Body of pancreas (tissue), 4 donors: ENCODE data around the gene BICD2. TPM values are rescaled to one million over a fixed set of nuclear protein-coding genes. Genes with fewer than 3 reads are reported as not detected.
A peak's percentile ranks its signal among the peaks of the same experiment; 100 is the strongest.
"Not testable (repeated sequence)": the region's sequence is repeated elsewhere in the genome, so short reads cannot be mapped to it uniquely, and the experiment has no call there.

Experiments used
- ATAC-seq: fragments of 150-250 bp; one replicate; pipeline ENCODE4 v1.9.1; 2016
- DNase-seq, 4 donors: peaks; one replicate each; pipeline ENCODE4 v3.0.0-alpha.2; 2019
- H3K27ac ChIP-seq, 4 donors: fragments of 200-600 bp; sonication (generic); 1 replicate in 3 of 4; 2 replicates in 1 of 4; pipeline versions ENCODE4 v1.5.1 to v1.6.1; 2016 to 2019; ENCODE audit warnings: mild to moderate bottlenecking in 1 of 4, mixed read lengths in 1 of 4, moderate library complexity in 1 of 4
- H3K27me3 ChIP-seq, 2 donors: fragments of 200-600 bp; sonication (generic); one replicate each; pipeline ENCODE4 v1.6.0; 2016; ENCODE audit warnings: mild to moderate bottlenecking in 1 of 2
- H3K36me3 ChIP-seq, 2 donors: fragments of 200-600 bp; sonication (generic); replicated peaks in 1 of 2; 2 replicates each; pipeline ENCODE4 v1.5.1; 2016; ENCODE audit warnings: low read depth in 2 of 2; ENCODE audit not compliant: insufficient read depth in 1 of 2
- H3K4me1 ChIP-seq: fragments of 200-600 bp; sonication (generic); one replicate; pipeline ENCODE4 v1.6.0; 2016
- H3K4me3 ChIP-seq, 2 donors: fragments of 200-600 bp; sonication (generic); 1 replicate in 1 of 2; 2 replicates in 1 of 2; pipeline ENCODE4 v1.5.1; 2016 to 2019
- H3K9me3 ChIP-seq, 3 donors: fragments of 200-600 bp; sonication (generic); 1 replicate in 2 of 3; 2 replicates in 1 of 3; pipeline ENCODE4 v1.5.1; 2016
- POLR2A ChIP-seq, 3 donors: fragments of 450-650 bp; IDR thresholded peaks; one replicate each; pipeline ENCODE4 v1.6.1; 2016; ENCODE audit warnings: antibody characterized with exemption in 3 of 3, mild to moderate bottlenecking in 2 of 3
- WGBS, 2 donors: methylation state at CpG; one replicate each; pipeline ENCODE4 v1.1.5; 2017; 5-methylcytosine and 5-hydroxymethylcytosine counted together
- intact Hi-C: fragments of 100-400 bp; cut with DNase I; formaldehyde crosslinking; loops from one replicate; pipeline ENCODE4 v1.15.1; 2023
- total RNA-seq, 2 donors: library from RNA; depleted of rRNA; stranded (reverse); fragments of >200 nt; gene quantifications; one replicate each; pipeline ENCODE4 v1.1.0, GENCODE V29; 2016
- TF ChIP-seq, protein P1 (sequence below), 7 experiments: fragments of 450-650 bp in 4 of 7; fragments of 200-600 bp in 3 of 7; sonication (generic) in 3 of 7; IDR thresholded peaks; one replicate each; pipeline ENCODE4 v1.5.1; 2016 to 2019; ENCODE audit warnings: antibody characterized with exemption in 7 of 7

BICD2 gene
- total RNA-seq, 2 donors from 2014 or later = 16.1 to 16.8 TPM

DNA sequence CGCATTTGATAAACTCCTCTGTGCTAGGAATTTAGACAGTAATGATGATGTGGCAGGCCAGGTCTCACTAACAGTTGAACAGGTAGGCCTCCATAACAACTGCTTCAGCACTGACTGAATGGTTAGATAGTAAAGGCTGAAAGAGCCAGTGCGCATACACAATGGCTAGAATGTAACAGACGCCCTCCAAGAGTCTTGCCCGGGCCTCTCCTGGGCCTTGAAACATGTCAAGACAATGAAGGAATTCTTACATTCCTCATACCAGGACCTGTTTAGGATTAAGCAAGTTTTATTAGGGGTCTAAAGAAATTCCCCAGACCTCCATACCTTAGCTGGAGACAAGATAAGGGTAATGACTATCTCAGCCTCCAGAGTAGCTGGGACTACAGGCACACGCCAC, 6.7 kb upstream of the BICD2 start:
- intact Hi-C loops = no loop called here
- Histone ChIP-seq H3K27ac (no peak overlapping the region), H3K9me3 (no peaks in the 10 kb centered on the region), H3K27me3 (no peaks in the 10 kb centered on the region), H3K4me3 (no peak overlapping the region), H3K4me1 (no peaks in the 10 kb centered on the region), H3K36me3 (no peaks in the 10 kb centered on the region)
- TF ChIP-seq, protein P1, sequence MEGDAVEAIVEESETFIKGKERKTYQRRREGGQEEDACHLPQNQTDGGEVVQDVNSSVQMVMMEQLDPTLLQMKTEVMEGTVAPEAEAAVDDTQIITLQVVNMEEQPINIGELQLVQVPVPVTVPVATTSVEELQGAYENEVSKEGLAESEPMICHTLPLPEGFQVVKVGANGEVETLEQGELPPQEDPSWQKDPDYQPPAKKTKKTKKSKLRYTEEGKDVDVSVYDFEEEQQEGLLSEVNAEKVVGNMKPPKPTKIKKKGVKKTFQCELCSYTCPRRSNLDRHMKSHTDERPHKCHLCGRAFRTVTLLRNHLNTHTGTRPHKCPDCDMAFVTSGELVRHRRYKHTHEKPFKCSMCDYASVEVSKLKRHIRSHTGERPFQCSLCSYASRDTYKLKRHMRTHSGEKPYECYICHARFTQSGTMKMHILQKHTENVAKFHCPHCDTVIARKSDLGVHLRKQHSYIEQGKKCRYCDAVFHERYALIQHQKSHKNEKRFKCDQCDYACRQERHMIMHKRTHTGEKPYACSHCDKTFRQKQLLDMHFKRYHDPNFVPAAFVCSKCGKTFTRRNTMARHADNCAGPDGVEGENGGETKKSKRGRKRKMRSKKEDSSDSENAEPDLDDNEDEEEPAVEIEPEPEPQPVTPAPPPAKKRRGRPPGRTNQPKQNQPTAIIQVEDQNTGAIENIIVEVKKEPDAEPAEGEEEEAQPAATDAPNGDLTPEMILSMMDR (IDR thresholded peaks at IDR 0.05) = no peak
- no peak for TF ChIP-seq POLR2A (IDR thresholded peaks at IDR 0.05)
- ATAC-seq (no peak), DNase-seq (no peak)
- WGBS, 2 donors = 88 to 92% methylated on average over 5 of the region's 5 CpGs

DNA sequence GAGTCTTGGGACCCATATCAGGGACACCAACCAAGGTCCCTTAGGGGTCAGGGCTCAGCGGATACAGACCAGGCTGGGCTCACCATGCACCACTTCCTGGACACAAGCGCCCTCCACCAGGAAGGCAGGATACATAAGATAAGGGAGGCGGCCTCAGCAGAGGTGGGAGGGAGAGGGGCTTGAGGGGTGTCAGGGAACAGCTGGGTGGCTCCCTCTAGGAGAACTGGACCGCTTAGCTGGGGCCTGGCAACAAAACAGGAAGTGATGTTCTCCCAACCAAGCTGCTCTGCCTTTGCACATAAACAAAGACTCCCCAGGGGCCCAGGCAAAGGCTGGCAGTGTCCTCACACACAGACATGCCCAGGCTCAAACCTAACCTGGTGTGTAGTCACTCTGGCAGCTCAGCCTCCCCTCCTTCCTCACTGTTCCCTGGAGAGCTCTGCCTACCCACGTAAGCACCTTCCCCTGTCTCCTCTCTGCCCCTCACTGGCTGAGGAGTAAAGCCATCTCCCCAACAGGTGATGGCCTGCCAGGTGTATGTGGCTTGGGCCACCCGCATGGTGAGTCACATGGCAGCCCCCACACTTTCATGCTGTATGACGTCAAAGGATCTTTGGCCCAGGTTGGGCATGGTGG, 5.8 kb upstream of the BICD2 start:
- Histone ChIP-seq H3K36me3 (no peaks in the 10 kb centered on the region), H3K27me3 (no peaks in the 10 kb centered on the region), H3K4me3 (no peak overlapping the region), H3K27ac (no peak overlapping the region), H3K9me3 (no peaks in the 10 kb centered on the region), H3K4me1 (peaks cover 6% of the 10 kb centered on the region)
- intact Hi-C loops = no loop called here
- TF ChIP-seq, protein P1 (IDR thresholded peaks at IDR 0.05) = no peak
- no peak for TF ChIP-seq POLR2A (IDR thresholded peaks at IDR 0.05)
- WGBS, 2 donors = 75 to 79% methylated on average over 3 to 7 of the region's 7 CpGs
- no peak for ATAC-seq
- peak in 1 of 4 donors; percentile 29 for DNase-seq

DNA sequence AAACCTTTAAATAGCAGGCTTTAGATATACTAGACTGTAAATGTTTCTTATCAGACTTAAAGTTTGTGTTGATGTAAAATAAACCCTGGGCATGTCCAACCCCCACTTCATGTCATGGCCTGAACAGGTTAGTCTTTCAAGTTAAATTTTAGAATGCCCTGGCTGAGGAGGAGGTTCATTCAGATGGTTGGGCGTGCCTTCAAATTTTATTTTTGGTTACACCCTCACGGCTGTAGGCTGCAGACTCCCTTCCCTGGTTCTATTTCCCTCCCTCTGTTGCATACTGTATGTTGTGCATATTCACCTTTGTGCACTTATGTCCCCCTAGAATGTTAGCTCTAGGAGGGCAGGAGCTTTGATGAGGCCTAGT, 5.3 kb upstream of the BICD2 start:
- intact Hi-C loops = no loop called here

DNA sequence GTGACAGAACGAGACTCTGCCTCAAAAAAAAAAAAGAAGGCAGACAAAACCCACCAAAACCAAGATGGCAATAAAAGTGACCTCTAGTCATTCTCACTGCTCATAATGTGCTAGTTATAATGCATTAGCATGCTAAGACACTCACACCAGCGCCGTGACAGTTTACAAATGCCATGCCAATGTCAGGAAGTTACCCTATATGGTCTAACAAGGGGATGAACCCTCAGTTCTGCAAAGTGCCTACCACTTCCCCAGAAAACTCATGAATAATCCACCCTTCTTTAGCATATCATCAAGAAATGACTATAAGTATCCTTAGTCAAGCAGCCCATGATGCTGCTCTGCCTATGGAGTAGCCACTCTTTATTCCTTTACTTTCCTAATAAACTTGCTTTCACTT, 4.7 kb upstream of the BICD2 start:
- H3K27ac ChIP-seq = no peak overlapping the region
- ATAC-seq (no peak), DNase-seq (no peak)
- WGBS, 2 donors = 68 to 92% methylated on average over 3 of the region's 3 CpGs
- no peak for TF ChIP-seq POLR2A (IDR thresholded peaks at IDR 0.05)
- TF ChIP-seq, protein P1 (IDR thresholded peaks at IDR 0.05) = no peak
- peaks cover 7% of the 10 kb centered on the region for H3K4me1 ChIP-seq
- H3K9me3 ChIP-seq = no peaks in the 10 kb centered on the region
- no peaks in the 10 kb centered on the region for H3K27me3 ChIP-seq
- no peak overlapping the region for H3K4me3 ChIP-seq
- intact Hi-C loops = no loop called here
- H3K36me3 ChIP-seq = no peaks in the 10 kb centered on the region

More for the DNA sequence above, 5.3 kb upstream of the BICD2 start:
- DNase-seq (no peak), ATAC-seq (no peak)
- Histone ChIP-seq H3K4me1 (peaks cover 7% of the 10 kb centered on the region), H3K36me3 (no peaks in the 10 kb centered on the region), H3K27me3 (no peaks in the 10 kb centered on the region), H3K27ac (no peak overlapping the region), H3K4me3 (no peak overlapping the region), H3K9me3 (no peaks in the 10 kb centered on the region)
- WGBS, 2 donors = 69 to 85% methylated on average over 2 of the region's 2 CpGs
- TF ChIP-seq POLR2A (IDR thresholded peaks at IDR 0.05) = no peak
- TF ChIP-seq, protein P1 (IDR thresholded peaks at IDR 0.05) = no peak

DNA sequence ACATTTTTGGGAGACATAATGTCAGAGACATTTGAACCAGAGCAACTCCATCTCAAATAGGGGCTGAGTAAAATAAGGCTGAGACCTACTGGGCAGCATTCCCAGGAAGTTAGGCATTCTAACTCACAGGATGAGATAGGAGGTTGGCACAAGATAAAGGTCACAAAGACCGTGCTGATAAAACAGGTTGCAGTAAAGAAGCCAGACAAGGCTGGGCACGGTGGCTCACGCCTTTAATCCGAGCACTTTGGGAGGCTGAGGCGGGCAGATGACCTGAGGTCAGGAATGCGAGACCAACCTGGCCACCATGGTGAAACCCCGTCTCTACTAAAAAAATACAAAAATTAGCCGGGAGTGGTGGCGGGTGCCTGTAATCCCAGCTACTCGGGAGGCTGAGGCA, 4.2 kb upstream of the BICD2 start:
- intact Hi-C loops, H3K4me3 ChIP-seq, H3K27ac ChIP-seq, ATAC-seq, H3K9me3 ChIP-seq, H3K36me3 ChIP-seq, H3K4me1 ChIP-seq, H3K27me3 ChIP-seq: not testable (repeated sequence)
- WGBS, 2 donors = 50 to 55% methylated on average over 10 of the region's 10 CpGs
- DNase-seq = peak in 2 of 4 donors; percentile 42 to 54
